Trophoblast cell (in vitro differentiated cells and primary cell): ENCODE measurements around the gene RPL10A.

Source experiments
- DNase-seq, 2 donors: peaks; one replicate each; pipeline ENCODE4 v3.0.0-alpha.2; 2016
- H2AFZ ChIP-seq: 2 replicates; pipeline ENCODE4 v1.6.1; 2013; ENCODE audit warnings: low read length, moderate library complexity, mild to moderate bottlenecking; ENCODE audit not compliant: insufficient read depth, poor library complexity
- H2AK5ac ChIP-seq: 2 replicates; pipeline ENCODE4 v1.6.1; 2013; ENCODE audit warnings: mild to moderate bottlenecking, low read length
- H2BK120ac ChIP-seq: 2 replicates; pipeline ENCODE4 v1.6.1; 2013; ENCODE audit warnings: low read length, mild to moderate bottlenecking, moderate library complexity; ENCODE audit not compliant: insufficient read depth, poor library complexity
- H2BK12ac ChIP-seq: 2 replicates; pipeline ENCODE4 v1.6.1; 2013; ENCODE audit warnings: mild to moderate bottlenecking, low read length, moderate library complexity
- H2BK5ac ChIP-seq: 2 replicates; pipeline ENCODE4 v1.6.1; 2013; ENCODE audit warnings: low read length, low read depth, moderate library complexity, mild to moderate bottlenecking; ENCODE audit not compliant: poor library complexity
- H3K14ac ChIP-seq: 2 replicates; pipeline ENCODE4 v1.6.1; 2013; ENCODE audit warnings: mild to moderate bottlenecking, low read length
- H3K18ac ChIP-seq: 2 replicates; pipeline ENCODE4 v1.6.1; 2013; ENCODE audit warnings: mild to moderate bottlenecking, low read length
- H3K23ac ChIP-seq: 2 replicates; pipeline ENCODE4 v1.6.1; 2013; ENCODE audit warnings: low read length
- H3K27ac ChIP-seq: 2 replicates; pipeline ENCODE4 v1.5.1; 2013; ENCODE audit warnings: low read depth, mild to moderate bottlenecking, inconsistent platforms, low read length, moderate library complexity
- H3K27me3 ChIP-seq: 2 replicates; pipeline ENCODE4 v1.6.1; 2013; ENCODE audit warnings: inconsistent platforms, mild to moderate bottlenecking, low read length, moderate library complexity; ENCODE audit not compliant: insufficient read depth
- H3K36me3 ChIP-seq, 2 experiments: 1 replicate in 1 of 2; 2 replicates in 1 of 2; pipeline ENCODE4 v1.6.1; 2013; ENCODE audit warnings: low read length in 2 of 2, mild to moderate bottlenecking in 2 of 2, moderate library complexity in 1 of 2; ENCODE audit not compliant: insufficient read depth in 2 of 2, control insufficient read depth in 1 of 2
- H3K4ac ChIP-seq: 2 replicates; pipeline ENCODE4 v1.6.1; 2013; ENCODE audit warnings: low read depth, mild to moderate bottlenecking, low read length, moderate library complexity
- H3K4me1 ChIP-seq, 2 experiments: 1 replicate in 1 of 2; 2 replicates in 1 of 2; pipeline ENCODE4 v1.6.1; 2013; ENCODE audit warnings: low read length in 2 of 2, mild to moderate bottlenecking in 2 of 2, moderate library complexity in 1 of 2; ENCODE audit not compliant: insufficient read depth in 2 of 2, control insufficient read depth in 1 of 2
- H3K4me2 ChIP-seq: 2 replicates; pipeline ENCODE4 v1.6.1; 2013; ENCODE audit warnings: inconsistent platforms, mild to moderate bottlenecking, low read length, moderate library complexity
- H3K4me3 ChIP-seq: 2 replicates; pipeline ENCODE4 v1.5.1; 2013; ENCODE audit warnings: mild to moderate bottlenecking, low read depth, low read length, inconsistent platforms
- H3K79me1 ChIP-seq: one replicate; pipeline ENCODE4 v1.6.1; 2013; ENCODE audit warnings: low read length
- H3K79me2 ChIP-seq: 2 replicates; pipeline ENCODE4 v1.6.1; 2013; ENCODE audit warnings: low read length, mild to moderate bottlenecking; ENCODE audit not compliant: control insufficient read depth, insufficient read depth, poor library complexity
- H3K9ac ChIP-seq: 2 replicates; pipeline ENCODE4 v1.6.1; 2013; ENCODE audit warnings: mild to moderate bottlenecking, low read length
- H3K9me3 ChIP-seq: 2 replicates; pipeline ENCODE4 v1.6.1; 2013; ENCODE audit warnings: low read depth, mild to moderate bottlenecking, control low read depth, inconsistent platforms, low read length; ENCODE audit not compliant: insufficient read depth
- H4K12ac ChIP-seq: 2 replicates; pipeline ENCODE4 v1.6.1; 2013; ENCODE audit warnings: low read depth, mild to moderate bottlenecking, low read length, moderate library complexity
- H4K8ac ChIP-seq: 2 replicates; pipeline ENCODE4 v1.6.1; 2013; ENCODE audit warnings: low read depth, mild to moderate bottlenecking, low read length, moderate library complexity
- H4K91ac ChIP-seq: one replicate; pipeline ENCODE4 v1.6.1; 2013; ENCODE audit warnings: low read depth, mild to moderate bottlenecking, low read length, moderate library complexity
- WGBS: extraction: QIAGEN DNeasy Blood & Tissue Kit; methylation state at CpG from one replicate; pipeline ENCODE4 v1.1.7; 2013; ENCODE audit warnings: missing lambda C conversion rate; ENCODE audit not compliant: insufficient read length, insufficient coverage; ENCODE audit errors: extremely low coverage; 5-methylcytosine and 5-hydroxymethylcytosine counted together

RPL10A gene

DNA sequence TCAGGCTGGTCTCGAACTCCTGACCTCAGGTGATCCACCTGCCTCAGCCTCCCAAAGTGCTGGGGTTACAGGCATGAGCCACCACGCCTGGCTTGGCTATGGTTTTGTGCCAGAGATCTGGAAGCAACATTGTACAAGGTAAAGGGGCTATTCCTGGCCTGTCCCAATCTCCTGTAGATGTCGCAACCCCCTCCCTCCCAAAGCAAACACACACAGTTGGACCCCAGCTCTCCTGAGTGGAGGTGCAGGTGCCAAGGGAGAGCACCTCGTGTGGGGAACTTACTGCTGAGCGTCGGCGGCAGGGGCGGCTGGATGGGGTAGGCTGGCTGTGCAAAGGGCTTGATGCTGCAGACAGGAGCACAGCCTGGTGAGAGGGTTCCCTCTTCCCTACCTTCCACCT, 8.8 kb downstream of the RPL10A start:
- H3K79me2 ChIP-seq, result no peaks in the 10 kb centered on the region

DNA sequence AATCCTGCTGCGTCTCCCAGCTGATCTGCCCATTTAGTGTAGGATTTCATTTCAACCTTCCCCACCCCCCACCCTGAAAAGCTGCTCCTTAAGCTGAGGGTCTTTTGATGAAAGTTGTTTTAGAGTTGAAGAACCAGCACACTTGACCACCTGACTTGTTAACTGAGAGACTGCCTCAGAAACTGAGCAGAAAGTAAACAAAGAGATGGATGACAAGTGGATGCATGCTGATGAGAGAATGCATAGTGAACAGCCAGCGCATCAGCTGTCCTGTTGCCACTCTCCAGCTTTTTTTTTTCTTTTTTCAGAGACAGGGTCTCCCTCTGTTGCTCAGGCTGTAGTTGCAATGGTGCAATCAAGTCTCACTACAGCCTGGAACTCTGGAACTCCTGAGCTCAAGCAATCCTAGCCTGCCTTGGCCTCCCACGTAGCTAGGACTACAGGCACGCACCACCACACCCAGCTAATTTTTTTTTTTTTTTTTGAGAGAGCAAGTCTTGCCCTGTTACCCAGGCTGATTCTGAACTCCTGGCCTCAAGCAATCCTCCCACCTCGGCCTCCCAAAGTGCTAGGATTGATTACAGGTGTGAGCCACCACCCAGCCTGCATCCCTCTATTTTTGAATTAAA, 9.5 kb downstream of the RPL10A start:
- Histone ChIP-seq H3K4me3 (no peak overlapping the region), H3K79me1 (no peaks in the 10 kb centered on the region), H3K4me1 (peaks cover 0 to 4% of the 10 kb centered on the region in 2 experiments), H3K23ac (no peak overlapping the region), H3K9me3 (peaks cover 2% of the 10 kb centered on the region), H4K8ac (no peak overlapping the region), H3K4ac (no peak overlapping the region), H3K4me2 (no peak overlapping the region), H4K12ac (no peak overlapping the region), H2BK120ac (no peak overlapping the region), H3K14ac (no peak overlapping the region), H3K27ac (no peak overlapping the region), H2BK12ac (no peak overlapping the region), H2AFZ (no peak overlapping the region), H4K91ac (no peak overlapping the region), H3K79me2 (no peaks in the 10 kb centered on the region), H3K18ac (no peak overlapping the region), H3K9ac (no peak overlapping the region), H3K27me3 (no peaks in the 10 kb centered on the region), H3K36me3 (peaks cover 83 to 88% of the 10 kb centered on the region in 2 experiments), H2BK5ac (no peak overlapping the region), H2AK5ac (no peak overlapping the region)
- no peak for DNase-seq
- no CpG with 5 or more reads among the region's 5 CpGs for WGBS

More for the DNA sequence above, 8.8 kb downstream of the RPL10A start:
- H4K91ac ChIP-seq, result no peak overlapping the region
- no peak overlapping the region for H3K9ac ChIP-seq
- H3K36me3 ChIP-seq, result peaks cover 82 to 88% of the 10 kb centered on the region in 2 experiments
- no peak overlapping the region for H2AFZ ChIP-seq
- H3K14ac ChIP-seq, result no peak overlapping the region
- no CpG with 5 or more reads among the region's 8 CpGs for WGBS
- H2AK5ac ChIP-seq, result no peak overlapping the region
- no peak overlapping the region for H2BK120ac ChIP-seq
- H2BK5ac ChIP-seq, result no peak overlapping the region
- H3K27me3 ChIP-seq, result no peaks in the 10 kb centered on the region
- no peak overlapping the region for H2BK12ac ChIP-seq
- H3K9me3 ChIP-seq, result peaks cover 2% of the 10 kb centered on the region
- no peak for DNase-seq
- no peak overlapping the region for H4K8ac ChIP-seq
- no peak overlapping the region for H3K27ac ChIP-seq
- no peak overlapping the region for H4K12ac ChIP-seq
- no peak overlapping the region for H3K4me3 ChIP-seq
- H3K18ac ChIP-seq, result no peak overlapping the region
- no peak overlapping the region for H3K4ac ChIP-seq
- H3K4me2 ChIP-seq, result no peak overlapping the region
- H3K23ac ChIP-seq, result no peak overlapping the region
- H3K79me1 ChIP-seq, result no peaks in the 10 kb centered on the region
- peaks cover 0 to 4% of the 10 kb centered on the region in 2 experiments for H3K4me1 ChIP-seq

DNA sequence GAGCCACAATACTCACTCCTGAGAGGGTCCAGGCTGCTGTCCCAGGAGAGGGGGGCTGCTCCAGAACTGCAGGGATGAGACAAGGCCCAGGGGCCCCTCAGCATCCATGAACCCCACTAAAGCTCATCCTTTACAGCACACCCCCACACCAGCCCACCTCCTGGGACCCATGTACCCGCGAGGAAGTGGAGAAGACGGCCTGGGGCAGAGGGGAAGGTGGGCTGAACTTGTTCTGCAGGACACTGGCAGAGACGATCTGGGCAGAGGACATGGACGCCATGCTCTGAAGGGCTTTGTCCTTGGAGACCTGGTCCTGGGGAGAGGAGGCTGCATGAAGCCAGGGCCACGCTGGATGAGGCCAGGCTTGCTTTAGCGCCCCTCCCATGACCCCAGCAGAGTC, 10.1 kb downstream of the RPL10A start:
- WGBS, result no CpG with 5 or more reads among the region's 7 CpGs
- H2AK5ac ChIP-seq, result no peak overlapping the region

DNA sequence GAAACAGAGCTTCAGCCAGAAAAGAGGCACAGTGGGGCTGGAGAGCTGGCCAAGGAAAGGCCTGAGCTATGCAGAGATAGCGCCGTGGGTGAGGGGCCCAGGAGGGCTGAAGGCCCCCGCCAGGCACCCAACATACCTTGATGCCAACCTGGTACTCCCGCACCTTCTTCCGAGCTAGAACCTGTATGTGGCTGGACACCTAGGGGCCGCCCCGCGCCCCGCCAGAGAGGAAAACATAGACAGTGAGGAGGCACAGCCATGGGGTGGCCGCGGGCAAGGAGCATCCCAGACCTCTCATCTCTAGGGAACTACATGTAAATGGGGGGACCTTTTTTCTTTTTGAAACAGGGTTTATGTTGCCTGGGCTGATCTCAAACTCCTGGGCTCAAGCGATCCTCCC, 12.0 kb downstream of the RPL10A start:
- Histone ChIP-seq H3K79me2 (peaks cover 16% of the 10 kb centered on the region), H3K27ac (no peak overlapping the region), H2BK5ac (no peak overlapping the region), H3K18ac (peak overlapping the region; percentile 4), H2BK120ac (no peak overlapping the region), H3K23ac (no peak overlapping the region), H3K27me3 (no peaks in the 10 kb centered on the region), H2AK5ac (no peak overlapping the region), H3K79me1 (peaks cover 13% of the 10 kb centered on the region), H3K4me3 (no peak overlapping the region), H2AFZ (no peak overlapping the region), H4K12ac (no peak overlapping the region), H3K4ac (no peak overlapping the region), H3K9ac (no peak overlapping the region), H2BK12ac (no peak overlapping the region), H4K91ac (no peak overlapping the region), H4K8ac (no peak overlapping the region), H3K4me2 (no peak overlapping the region), H3K9me3 (peaks cover 2% of the 10 kb centered on the region), H3K36me3 (peaks cover 86% of the 10 kb centered on the region in 2 experiments), H3K4me1 (peaks cover 13% of the 10 kb centered on the region in 2 experiments), H3K14ac (no peak overlapping the region)
- DNase-seq, result no peak
- no CpG with 5 or more reads among the region's 12 CpGs for WGBS

More for the DNA sequence above, 10.1 kb downstream of the RPL10A start:
- Histone ChIP-seq H3K18ac (no peak overlapping the region), H3K27me3 (no peaks in the 10 kb centered on the region), H3K9me3 (peaks cover 2% of the 10 kb centered on the region), H4K8ac (no peak overlapping the region), H3K14ac (no peak overlapping the region), H3K27ac (no peak overlapping the region), H3K23ac (no peak overlapping the region), H3K79me1 (no peaks in the 10 kb centered on the region), H2BK120ac (no peak overlapping the region), H3K36me3 (peaks cover 85 to 86% of the 10 kb centered on the region in 2 experiments), H4K91ac (no peak overlapping the region), H3K79me2 (peaks cover under 1% of the 10 kb centered on the region), H2BK5ac (no peak overlapping the region), H4K12ac (no peak overlapping the region), H3K4me1 (peaks cover 0 to 2% of the 10 kb centered on the region in 2 experiments), H2AFZ (no peak overlapping the region), H3K4me3 (no peak overlapping the region), H3K4ac (no peak overlapping the region), H2BK12ac (no peak overlapping the region), H3K4me2 (no peak overlapping the region), H3K9ac (no peak overlapping the region)
- no peak for DNase-seq
